Nephron (organoid): ENCODE results near the gene PRMT6.

Source experiments
- H3K27ac Mint-ChIP-seq, 3 experiments: 2 replicates each; pipeline ENCODE4 v1.8.0; 2020; ENCODE audit warnings: mixed read lengths in 3 of 3, mild to moderate bottlenecking in 2 of 3, moderate library complexity in 1 of 3
- H3K27me3 Mint-ChIP-seq: 2 replicates; pipeline ENCODE4 v1.8.0; 2021; ENCODE audit warnings: low read depth, mild to moderate bottlenecking, moderate library complexity, mixed read lengths
- H3K36me3 Mint-ChIP-seq: 2 replicates; pipeline ENCODE4 v1.8.0; 2020; ENCODE audit warnings: low read depth, mixed read lengths
- H3K4me1 Mint-ChIP-seq: 2 replicates; pipeline ENCODE4 v1.8.0; 2020; ENCODE audit warnings: mixed read lengths
- H3K4me3 Mint-ChIP-seq, 3 experiments: 2 replicates each; pipeline ENCODE4 v1.8.0; 2020; ENCODE audit warnings: mild to moderate bottlenecking in 3 of 3, mixed read lengths in 3 of 3, moderate library complexity in 2 of 3
- H3K9me3 Mint-ChIP-seq: 2 replicates; pipeline ENCODE4 v1.8.0; 2020; ENCODE audit warnings: mixed read lengths
- CTCF ChIP-seq, 3 experiments: fragments of 200-600 bp; sonication (generic); IDR thresholded peaks; one replicate each; pipeline ENCODE4 v1.5.0; 2021; ENCODE audit warnings: antibody characterized with exemption in 3 of 3; ENCODE audit not compliant: unreplicated experiment in 3 of 3

The PRMT6 gene

GRCh38 chr1:107100331-107100984 lies 44.0 kb downstream of the PRMT6 start:
- Mint-ChIP-seq H3K4me3 (no peak overlapping the region), H3K27me3 (no peaks in the 10 kb centered on the region), H3K9me3 (no peaks in the 10 kb centered on the region), H3K4me1 (no peaks in the 10 kb centered on the region), H3K27ac (no peak overlapping the region), H3K36me3 (no peaks in the 10 kb centered on the region)
- TF ChIP-seq CTCF (IDR thresholded peaks at IDR 0.05; ENCODE audit: unreplicated experiment in 3 of 3): no peak

DNA sequence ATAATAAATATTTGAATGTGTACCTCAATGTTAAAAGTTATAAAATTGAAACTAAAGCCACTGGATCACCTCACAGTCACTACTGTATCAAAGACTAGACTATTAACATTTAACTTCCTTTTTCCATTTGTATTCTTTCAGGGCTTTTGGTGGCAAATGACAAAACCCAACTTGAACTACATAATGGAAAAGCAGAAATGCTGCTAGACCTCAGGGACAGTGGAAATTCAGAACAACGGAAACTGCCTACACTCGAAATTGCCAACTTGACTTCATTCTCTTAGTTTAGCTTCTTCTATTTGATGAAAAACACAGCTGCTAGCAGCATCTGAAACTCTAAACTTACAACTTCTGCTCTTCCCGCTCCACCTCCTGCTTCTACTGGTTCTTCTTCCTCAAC lies 49.4 kb downstream of the PRMT6 start:
- Mint-ChIP-seq H3K4me1 (peaks cover 7% of the 10 kb centered on the region), H3K36me3 (no peaks in the 10 kb centered on the region), H3K27me3 (no peaks in the 10 kb centered on the region), H3K4me3 (no peak overlapping the region), H3K9me3 (no peaks in the 10 kb centered on the region), H3K27ac (no peak overlapping the region)
- TF ChIP-seq CTCF (IDR thresholded peaks at IDR 0.05; ENCODE audit: unreplicated experiment in 3 of 3): no peak
